Amniotic epithelial cell (primary cell): Measurements from ENCODE around the gene FMO4.
"Not testable (repeated sequence)": the region's sequence is repeated elsewhere in the genome, so short reads cannot be mapped to it uniquely, and the experiment has no call there.

Experiments used
- DNase-seq: peaks from one replicate; pipeline ENCODE4 v3.0.0-alpha.2; 2010; ENCODE audit warnings: low read depth

FMO4 gene

GRCh38 chr1:171313835-171314320, at the start of gene FMO4:
Gene FMO4 (plus strand): TSS chr1:171314183. CDS start chr1:171319826, 5,643 bp downstream.
- DNase-seq: peak; percentile 99

- DNase-seq: no peak
Observed at GRCh38 chr1:171265686-171266085, 48.3 kb upstream of the FMO4 start.

GRCh38 chr1:171266930-171267329, 47.1 kb upstream of the FMO4 start:
- DNase-seq: no peak

- peak; percentile 32 for DNase-seq
Observed at GRCh38 chr1:171267391-171267790, 46.6 kb upstream of the FMO4 start.

GRCh38 chr1:171270806-171271205, 43.2 kb upstream of the FMO4 start:
- DNase-seq: no peak

- no peak for DNase-seq
Observed at GRCh38 chr1:171277534-171277933, 36.4 kb upstream of the FMO4 start.

GRCh38 chr1:171279234-171279633, 34.7 kb upstream of the FMO4 start:
- no peak for DNase-seq

GRCh38 chr1:171279678-171280077, 34.3 kb upstream of the FMO4 start:
- DNase-seq: no peak

GRCh38 chr1:171280599-171280998, 33.4 kb upstream of the FMO4 start:
- DNase-seq: no peak

- peak; percentile 5 for DNase-seq
Observed at GRCh38 chr1:171286032-171286705, 27.8 kb upstream of the FMO4 start.

GRCh38 chr1:171290621-171291020, 23.4 kb upstream of the FMO4 start:
- no peak for DNase-seq

- no peak for DNase-seq
Observed at GRCh38 chr1:171292799-171293198, 21.2 kb upstream of the FMO4 start.

GRCh38 chr1:171295383-171295782, 18.6 kb upstream of the FMO4 start:
- DNase-seq: not testable (repeated sequence)

- no peak for DNase-seq
Observed at GRCh38 chr1:171295821-171296220, 18.2 kb upstream of the FMO4 start.

GRCh38 chr1:171296897-171297296, 17.1 kb upstream of the FMO4 start:
- DNase-seq: no peak

- DNase-seq: no peak
Observed at GRCh38 chr1:171298696-171299095, 15.3 kb upstream of the FMO4 start.

- DNase-seq: no peak
Observed at GRCh38 chr1:171299342-171299741, 14.6 kb upstream of the FMO4 start.

- no peak for DNase-seq
Observed at GRCh38 chr1:171300401-171300800, 13.6 kb upstream of the FMO4 start.

- DNase-seq: no peak
Observed at GRCh38 chr1:171310661-171311087, 3.3 kb upstream of the FMO4 start.

- no peak for DNase-seq
Observed at GRCh38 chr1:171311771-171312558, 2.0 kb upstream of the FMO4 start.

GRCh38 chr1:171313319-171313834, 606 bp upstream of the FMO4 start:
- peak; percentile 1 for DNase-seq

- no peak for DNase-seq
Observed at GRCh38 chr1:171329251-171329650, 15.3 kb downstream of the FMO4 start.

GRCh38 chr1:171334024-171334640, 20.1 kb downstream of the FMO4 start:
- no peak for DNase-seq
